GM12874 (cell line): ENCODE data around the gene HMGN3.

Experiments
- TF ChIP-seq, protein P1 (sequence below): IDR thresholded peaks from 2 replicates; pipeline ENCODE4 v1.5.1; 2011; ENCODE audit warnings: low read depth, mild to moderate bottlenecking, control low read depth, low read length, moderate library complexity; ENCODE audit not compliant: insufficient read depth

The HMGN3 gene

DNA sequence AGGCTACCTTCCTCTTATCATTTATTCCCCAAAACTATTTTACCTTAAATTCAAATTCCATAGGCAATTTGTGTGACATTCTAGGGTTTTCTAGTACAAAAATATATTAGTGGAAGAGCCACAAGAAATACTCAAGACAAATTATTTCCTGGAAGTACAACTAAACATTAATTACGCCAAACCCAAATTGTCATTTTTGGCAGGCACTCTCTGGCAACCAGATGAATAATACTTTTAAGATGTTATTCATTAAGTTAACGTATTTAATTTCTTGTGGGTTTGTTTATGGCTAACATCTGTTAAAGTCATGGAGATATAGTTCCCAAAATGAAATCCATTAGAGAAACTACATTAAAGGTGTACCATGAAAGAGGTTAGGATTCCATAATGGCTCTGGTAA, 40.5 kb downstream of the HMGN3 start:
- TF ChIP-seq, protein P1, sequence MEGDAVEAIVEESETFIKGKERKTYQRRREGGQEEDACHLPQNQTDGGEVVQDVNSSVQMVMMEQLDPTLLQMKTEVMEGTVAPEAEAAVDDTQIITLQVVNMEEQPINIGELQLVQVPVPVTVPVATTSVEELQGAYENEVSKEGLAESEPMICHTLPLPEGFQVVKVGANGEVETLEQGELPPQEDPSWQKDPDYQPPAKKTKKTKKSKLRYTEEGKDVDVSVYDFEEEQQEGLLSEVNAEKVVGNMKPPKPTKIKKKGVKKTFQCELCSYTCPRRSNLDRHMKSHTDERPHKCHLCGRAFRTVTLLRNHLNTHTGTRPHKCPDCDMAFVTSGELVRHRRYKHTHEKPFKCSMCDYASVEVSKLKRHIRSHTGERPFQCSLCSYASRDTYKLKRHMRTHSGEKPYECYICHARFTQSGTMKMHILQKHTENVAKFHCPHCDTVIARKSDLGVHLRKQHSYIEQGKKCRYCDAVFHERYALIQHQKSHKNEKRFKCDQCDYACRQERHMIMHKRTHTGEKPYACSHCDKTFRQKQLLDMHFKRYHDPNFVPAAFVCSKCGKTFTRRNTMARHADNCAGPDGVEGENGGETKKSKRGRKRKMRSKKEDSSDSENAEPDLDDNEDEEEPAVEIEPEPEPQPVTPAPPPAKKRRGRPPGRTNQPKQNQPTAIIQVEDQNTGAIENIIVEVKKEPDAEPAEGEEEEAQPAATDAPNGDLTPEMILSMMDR, result no peak

GRCh38 chr6:79189760-79190350, 44.6 kb downstream of the HMGN3 start:
- TF ChIP-seq, protein P1, result no peak

- TF ChIP-seq, protein P1, result no peak
These were observed 45.5 kb downstream of the HMGN3 start for GRCh38 chr6:79188885-79189480.

GRCh38 chr6:79188107-79188506, 46.4 kb downstream of the HMGN3 start:
- TF ChIP-seq, protein P1, result no peak

- TF ChIP-seq, protein P1, result no peak
These were observed 47.9 kb downstream of the HMGN3 start for GRCh38 chr6:79186564-79186963.

GRCh38 chr6:79184641-79185040, 49.8 kb downstream of the HMGN3 start:
- TF ChIP-seq, protein P1, result no peak

- TF ChIP-seq, protein P1, result no peak
These were observed 50.4 kb downstream of the HMGN3 start for GRCh38 chr6:79184086-79184485.
